ENCODE measurements around the gene PCGF5.
"Not testable (repeated sequence)": the region's sequence is repeated elsewhere in the genome, so short reads cannot be mapped to it uniquely, and the experiment has no call there.

PCGF5 gene

GRCh38 chr10:91316486-91316885 is 96.0 kb downstream of the PCGF5 start:
- H3K27me3 ChIP-seq (replicated peaks in 2 of 5; ENCODE audit: control insufficient read depth in 4 of 5, insufficient read depth in 5 of 5, low read length in 4 of 5): no peaks in the 10 kb centered on the region
- WGBS (ENCODE audit: insufficient coverage): no CpG with 5 or more reads among the region's 2 CpGs
- H3K4me3 ChIP-seq (ENCODE audit: control insufficient read depth in 1 of 7, extremely low read depth in 1 of 7, insufficient read depth in 4 of 7, low read depth in 2 of 7, low read length in 6 of 7): no peak overlapping the region
- no peaks in the 10 kb centered on the region for H3K36me3 ChIP-seq (ENCODE audit: control insufficient read depth in 4 of 4, insufficient read depth in 4 of 4, low read length in 3 of 4)
- no peak for DNase-seq
- H3K4me1 ChIP-seq (ENCODE audit: control extremely low read depth in 1 of 4, control insufficient read depth in 4 of 4, insufficient read depth in 4 of 4, low read length in 3 of 4): no peaks in the 10 kb centered on the region
- ChIA-PET CTCF (no interaction called here), POLR2A (interaction anchor here (0.6 kb wide), 1 partner anchor 299 kb away, joined by 3 read pairs; no protein-coding TSS in a partner anchor)
- H3K9me3 ChIP-seq (ENCODE audit: control extremely low read depth in 1 of 5, control insufficient read depth in 4 of 5, insufficient read depth in 2 of 5, low read depth in 1 of 5, low read length in 4 of 5): peaks cover 0 to 2% (median 0%) of the 10 kb centered on the region in 5 experiments
- no peak overlapping the region for H3K27ac ChIP-seq (ENCODE audit: insufficient read depth in 1 of 2, low read depth in 1 of 2, low read length in 2 of 2, poor library complexity in 1 of 2, severe bottlenecking in 2 of 2)

- Histone ChIP-seq H3K36me3 (ENCODE audit: control insufficient read depth in 4 of 4, insufficient read depth in 4 of 4, low read length in 3 of 4) (no peaks in the 10 kb centered on the region), H3K4me3 (ENCODE audit: control insufficient read depth in 1 of 7, extremely low read depth in 1 of 7, insufficient read depth in 4 of 7, low read depth in 2 of 7, low read length in 6 of 7) (no peak overlapping the region), H3K27me3 (replicated peaks in 2 of 5; ENCODE audit: control insufficient read depth in 4 of 5, insufficient read depth in 5 of 5, low read length in 4 of 5) (no peaks in the 10 kb centered on the region), H3K4me1 (ENCODE audit: control extremely low read depth in 1 of 4, control insufficient read depth in 4 of 4, insufficient read depth in 4 of 4, low read length in 3 of 4) (no peaks in the 10 kb centered on the region), H3K9me3 (ENCODE audit: control extremely low read depth in 1 of 5, control insufficient read depth in 4 of 5, insufficient read depth in 2 of 5, low read depth in 1 of 5, low read length in 4 of 5) (peaks cover 0 to 2% (median 0%) of the 10 kb centered on the region in 5 experiments), H3K27ac (ENCODE audit: insufficient read depth in 1 of 2, low read depth in 1 of 2, low read length in 2 of 2, poor library complexity in 1 of 2, severe bottlenecking in 2 of 2) (no peak overlapping the region)
- ChIA-PET POLR2A (no interaction called here), CTCF (no interaction called here)
- no peak for DNase-seq
These were observed 97.1 kb downstream of the PCGF5 start for GRCh38 chr10:91317541-91317940.

- Histone ChIP-seq H3K4me1 (ENCODE audit: control extremely low read depth in 1 of 4, control insufficient read depth in 4 of 4, insufficient read depth in 4 of 4, low read length in 3 of 4) (no peaks in the 10 kb centered on the region), H3K4me3 (ENCODE audit: control insufficient read depth in 1 of 7, extremely low read depth in 1 of 7, insufficient read depth in 4 of 7, low read depth in 2 of 7, low read length in 6 of 7) (no peak overlapping the region), H3K27ac (ENCODE audit: insufficient read depth in 1 of 2, low read depth in 1 of 2, low read length in 2 of 2, poor library complexity in 1 of 2, severe bottlenecking in 2 of 2) (no peak overlapping the region), H3K27me3 (replicated peaks in 2 of 5; ENCODE audit: control insufficient read depth in 4 of 5, insufficient read depth in 5 of 5, low read length in 4 of 5) (no peaks in the 10 kb centered on the region), H3K9me3 (ENCODE audit: control extremely low read depth in 1 of 5, control insufficient read depth in 4 of 5, insufficient read depth in 2 of 5, low read depth in 1 of 5, low read length in 4 of 5) (peaks cover 0 to 2% (median 0%) of the 10 kb centered on the region in 5 experiments), H3K36me3 (ENCODE audit: control insufficient read depth in 4 of 4, insufficient read depth in 4 of 4, low read length in 3 of 4) (no peaks in the 10 kb centered on the region)
- 90% methylated on average over 2 of the region's 4 CpGs for WGBS (ENCODE audit: insufficient coverage)
- ChIA-PET CTCF (interaction anchor here (1.4 kb wide), 1 partner anchor 21 kb away, joined by 7 read pairs; no protein-coding TSS in a partner anchor), POLR2A (no interaction called here)
- DNase-seq: no peak
These were observed 98.9 kb downstream of the PCGF5 start for GRCh38 chr10:91319336-91319735.

- 91% methylated on average over 17 of the region's 44 CpGs for WGBS (ENCODE audit: insufficient coverage)
- H3K36me3 ChIP-seq (ENCODE audit: control insufficient read depth in 4 of 4, insufficient read depth in 4 of 4, low read length in 3 of 4): not testable (repeated sequence)
These were observed 102.9 kb downstream of the PCGF5 start for GRCh38 chr10:91323293-91323905.

GRCh38 chr10:91328320-91328984 is 108.0 kb downstream of the PCGF5 start:
- Histone ChIP-seq H3K4me3 (ENCODE audit: control insufficient read depth in 1 of 7, extremely low read depth in 1 of 7, insufficient read depth in 4 of 7, low read depth in 2 of 7, low read length in 6 of 7) (no peak overlapping the region), H3K27me3 (replicated peaks in 2 of 5; ENCODE audit: control insufficient read depth in 4 of 5, insufficient read depth in 5 of 5, low read length in 4 of 5) (no peaks in the 10 kb centered on the region), H3K27ac (ENCODE audit: insufficient read depth in 1 of 2, low read depth in 1 of 2, low read length in 2 of 2, poor library complexity in 1 of 2, severe bottlenecking in 2 of 2) (no peak overlapping the region), H3K36me3 (ENCODE audit: control insufficient read depth in 4 of 4, insufficient read depth in 4 of 4, low read length in 3 of 4) (no peaks in the 10 kb centered on the region), H3K9me3 (ENCODE audit: control extremely low read depth in 1 of 5, control insufficient read depth in 4 of 5, insufficient read depth in 2 of 5, low read depth in 1 of 5, low read length in 4 of 5) (peaks cover 0 to 9% (median 0%) of the 10 kb centered on the region in 5 experiments), H3K4me1 (ENCODE audit: control extremely low read depth in 1 of 4, control insufficient read depth in 4 of 4, insufficient read depth in 4 of 4, low read length in 3 of 4) (no peaks in the 10 kb centered on the region)
- ChIA-PET POLR2A (no interaction called here), CTCF (no interaction called here)
- WGBS (ENCODE audit: insufficient coverage): 100% methylated on average over 1 of the region's 4 CpGs
- DNase-seq: no peak

More at GRCh38 chr10:91323293-91323905, 102.9 kb downstream of the PCGF5 start:
- H3K27me3 ChIP-seq (replicated peaks in 2 of 5; ENCODE audit: control insufficient read depth in 4 of 5, insufficient read depth in 5 of 5, low read length in 4 of 5); H3K4me1 ChIP-seq (ENCODE audit: control extremely low read depth in 1 of 4, control insufficient read depth in 4 of 4, insufficient read depth in 4 of 4, low read length in 3 of 4); CTCF ChIA-PET; H3K9me3 ChIP-seq (ENCODE audit: control extremely low read depth in 1 of 5, control insufficient read depth in 4 of 5, insufficient read depth in 2 of 5, low read depth in 1 of 5, low read length in 4 of 5); POLR2A ChIA-PET; H3K27ac ChIP-seq (ENCODE audit: insufficient read depth in 1 of 2, low read depth in 1 of 2, low read length in 2 of 2, poor library complexity in 1 of 2, severe bottlenecking in 2 of 2); DNase-seq; H3K4me3 ChIP-seq (ENCODE audit: control insufficient read depth in 1 of 7, extremely low read depth in 1 of 7, insufficient read depth in 4 of 7, low read depth in 2 of 7, low read length in 6 of 7): not testable (repeated sequence)
